Ovary (tissue), 3 donors: ENCODE data around the gene MYO9A.

ENCODE experiments used
- CTCF ChIP-seq, 3 donors: fragments of 450-650 bp in 2 of 3; fragments of 200-600 bp in 1 of 3; IDR thresholded peaks; one replicate each; pipeline versions ENCODE4 v1.5.1 to v1.8.0; 2016 to 2022; ENCODE audit warnings: antibody characterized with exemption in 3 of 3, mild to moderate bottlenecking in 1 of 3
- EP300 ChIP-seq: sonication (generic); formaldehyde crosslinking; IDR thresholded peaks from one replicate; pipeline ENCODE4 v1.6.1; 2017; ENCODE audit warnings: antibody characterized with exemption
- POLR2A ChIP-seq: fragments of 450-650 bp; IDR thresholded peaks from one replicate; pipeline ENCODE4 v1.6.1; 2017; ENCODE audit warnings: antibody characterized with exemption, mild to moderate bottlenecking, moderate library complexity
- donor health status: DM: no; HTN: no; CAD: no.

DNA sequence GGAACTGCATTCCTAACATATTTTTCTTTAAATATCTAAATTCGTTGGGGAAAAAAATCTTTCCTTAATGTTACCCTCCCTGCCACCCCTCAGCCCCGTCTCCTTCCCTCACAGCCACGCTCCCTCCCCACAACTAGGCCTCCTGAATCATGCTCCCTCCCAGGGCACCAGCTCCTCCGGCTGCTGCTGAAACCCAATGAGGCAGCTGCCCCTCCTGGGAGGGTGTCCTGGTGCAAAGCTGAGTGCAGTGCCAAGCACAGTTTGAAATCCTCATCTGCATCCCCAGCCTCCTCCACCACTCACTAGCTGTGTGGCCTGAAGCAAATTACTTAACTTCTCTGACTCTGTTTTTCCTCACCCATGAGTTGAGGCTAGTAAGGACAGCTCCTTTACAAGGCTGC lies 310.3 kb downstream of the MYO9A start:
- TF ChIP-seq CTCF (IDR thresholded peaks at IDR 0.05) (no peak), POLR2A (no peak), EP300 (no peak)
